Heart left ventricle (tissue), 16 donors: ENCODE measurements around the gene TMEM150B. TPM values are rescaled to one million over a fixed set of nuclear protein-coding genes. Genes with fewer than 3 reads are reported as not detected.

Source experiments
- ATAC-seq, 4 donors: fragments of 200-7000 bp; cut with Tn5 transposase; one replicate each; pipeline ENCODE4 v1.9.1; 2020 to 2022; ENCODE audit warnings: moderate library complexity in 4 of 4, mild to moderate bottlenecking in 3 of 4, moderate number of reproducible peaks in 1 of 4
- DNase-seq, 5 donors: peaks; one replicate each; pipeline ENCODE4 v3.0.0-alpha.2; 2020
- H3K27ac ChIP-seq, 12 donors: fragments of 200-600 bp; sonication (generic) in 4 of 12; one replicate each; pipeline versions ENCODE4 v1.5.0 to v1.8.0; 2016 to 2022; ENCODE audit warnings: mild to moderate bottlenecking in 2 of 12
- H3K27me3 ChIP-seq, 9 donors: fragments of 200-600 bp; sonication (generic) in 2 of 9; one replicate each; pipeline versions ENCODE4 v1.5.1 to v1.8.0; 2016 to 2022; ENCODE audit warnings: mild to moderate bottlenecking in 3 of 9
- H3K36me3 ChIP-seq, 9 donors: fragments of 200-600 bp; sonication (generic) in 2 of 9; one replicate each; pipeline versions ENCODE4 v1.5.0 to v1.8.0; 2018 to 2022; ENCODE audit warnings: mild to moderate bottlenecking in 2 of 9
- H3K4me1 ChIP-seq, 12 donors: fragments of 200-600 bp; sonication (generic) in 4 of 12; one replicate each; pipeline versions ENCODE4 v1.5.0 to v1.8.0; 2016 to 2022; ENCODE audit warnings: mild to moderate bottlenecking in 3 of 12
- H3K4me3 ChIP-seq, 12 donors: fragments of 200-600 bp; sonication (generic) in 4 of 12; one replicate each; pipeline versions ENCODE4 v1.5.0 to v1.8.0; 2017 to 2022; ENCODE audit warnings: mild to moderate bottlenecking in 9 of 12, moderate library complexity in 4 of 12
- H3K9me3 ChIP-seq, 12 donors: fragments of 200-600 bp; sonication (generic) in 4 of 12; one replicate each; pipeline versions ENCODE4 v1.5.0 to v1.8.0; 2016 to 2022; ENCODE audit warnings: mild to moderate bottlenecking in 1 of 12
- POLR2A ChIP-seq, 2 donors: fragments of 450-650 bp; IDR thresholded peaks; one replicate each; pipeline ENCODE4 v1.6.1; 2017; ENCODE audit warnings: antibody characterized with exemption in 2 of 2, mild to moderate bottlenecking in 2 of 2, moderate library complexity in 2 of 2
- WGBS, 4 donors: extraction: QIAGEN DNeasy Blood & Tissue Kit in 2 of 4; methylation state at CpG; one replicate each; pipeline versions ENCODE4 v1.1.5 to v1.1.7; 2013 to 2018; 5-methylcytosine and 5-hydroxymethylcytosine counted together
- intact Hi-C, 10 donors: fragments of 100-400 bp; cut with DNase I; formaldehyde crosslinking; loops; one replicate each; pipeline versions ENCODE4 v1.11.1 to v1.14.2; 2022
- polyA plus RNA-seq, 2 donors: library from polyadenylated mRNA; stranded (reverse); fragments of 200-250 nt; gene quantifications; one replicate each; pipeline ENCODE4 v1.2.3, GENCODE V29; 2013
- total RNA-seq, 9 donors: library from RNA; depleted of rRNA in 2 of 9; stranded (reverse); fragments of >200 nt in 2 of 9; fragmentation: NEBNext Ultra II Directional in 3 of 9; extraction: Animal tissue kit (Norgen Biotek cat#: 25700) in 3 of 9; gene quantifications; one replicate each; pipeline versions ENCODE4 v1.1.0 to v1.2.4, GENCODE V29; 2016 to 2023
- TF ChIP-seq, protein P1 (sequence below), 12 donors: fragments of 200-600 bp; sonication (generic) in 4 of 12; IDR thresholded peaks; one replicate each; pipeline versions ENCODE4 v1.5.0 to v1.8.0; 2018 to 2022; ENCODE audit warnings: antibody characterized with exemption in 12 of 12, mild to moderate bottlenecking in 5 of 12
- donor health status: ischemic (EF 13 %, LVEDD 7.1; RV severe dilation, severe dysfunction).
- donor health status: healthy with polysubstance abuse.
- donor health status: DM: no; HTN: yes; CAD: no.
- donor health status: DM: no; HTN: no; CAD: no.
- donor health status: ischemic (EF 25% LVEDD 6.9; RV normal size, moderate dysfunction).
- donor health status: ischemic (EF 25% LVEDD 5.7; RV mildly dilated, moderate dysfunction).
- donor health status: healthy.
- donor health status: DM: yes; HTN: yes; CAD: no.
- donor health status: ischemic (EF 35%, LVEDD 5.7; RV mildly dilated, moderate dysfunction).
- donor health status: nonischemic (EF 11% LVEDD 7.7; RV severe dilation, severe dysfunction).
- donor health status: DM: yes; HTN: yes; CAD: no.
- donor health status: PGD.
- donor health status: ischemic (EF 29% LVEDD 5.4; RV normal size, mild dysfunction).
- donor health status: nonischemic (EF 23%, LVEDD 6.1; RV moderate dilation, normal function).

The TMEM150B gene
- total and polyA plus RNA-seq, 11 donors, result 0.43 to 14.1 (median 0.99) TPM; not detected in 1

DNA sequence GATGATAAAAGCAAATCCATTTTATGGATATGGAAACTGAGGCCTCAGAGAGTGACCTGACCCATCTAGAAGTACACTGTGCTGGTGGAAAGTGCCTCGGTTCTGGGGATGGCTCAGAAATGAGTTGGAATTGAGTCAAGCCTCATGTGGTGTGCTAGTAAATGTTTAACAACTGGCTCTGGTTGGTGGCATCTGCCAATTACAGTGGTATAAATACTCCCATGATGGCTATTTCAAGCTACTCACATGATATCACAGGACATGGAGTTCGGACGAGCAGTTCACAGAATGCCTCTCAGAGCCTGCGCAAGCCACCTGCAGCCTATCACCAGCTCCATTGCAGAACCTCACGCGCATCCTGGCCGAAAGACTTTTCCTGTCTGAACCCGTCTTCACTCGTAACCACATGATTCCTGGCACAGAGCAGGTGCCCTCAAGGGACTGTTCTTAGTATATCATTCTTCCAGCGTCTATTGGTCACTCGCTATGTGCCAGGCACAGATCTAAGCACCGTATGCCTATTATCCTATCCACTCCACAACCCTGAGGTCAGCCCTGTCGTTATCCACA, 9.1 kb downstream of the TMEM150B start:
- intact Hi-C loops, result no loop called here
- Histone ChIP-seq H3K27ac (no peak overlapping the region), H3K4me1 (no peaks in the 10 kb centered on the region), H3K4me3 (no peak overlapping the region), H3K27me3 (peaks cover 0 to 9% (median 0%) of the 10 kb centered on the region in 9 donors), H3K36me3 (peaks cover 0 to 6% (median 0%) of the 10 kb centered on the region in 9 donors), H3K9me3 (peaks cover 0 to 3% (median 0%) of the 10 kb centered on the region in 12 donors)
- ATAC-seq, result no peak
- no peak for DNase-seq
- 73 to 79% (median 78%) methylated on average over 13 of the region's 13 CpGs for WGBS, 4 donors
- TF ChIP-seq POLR2A (IDR thresholded peaks at IDR 0.05), result no peak
- TF ChIP-seq, protein P1, sequence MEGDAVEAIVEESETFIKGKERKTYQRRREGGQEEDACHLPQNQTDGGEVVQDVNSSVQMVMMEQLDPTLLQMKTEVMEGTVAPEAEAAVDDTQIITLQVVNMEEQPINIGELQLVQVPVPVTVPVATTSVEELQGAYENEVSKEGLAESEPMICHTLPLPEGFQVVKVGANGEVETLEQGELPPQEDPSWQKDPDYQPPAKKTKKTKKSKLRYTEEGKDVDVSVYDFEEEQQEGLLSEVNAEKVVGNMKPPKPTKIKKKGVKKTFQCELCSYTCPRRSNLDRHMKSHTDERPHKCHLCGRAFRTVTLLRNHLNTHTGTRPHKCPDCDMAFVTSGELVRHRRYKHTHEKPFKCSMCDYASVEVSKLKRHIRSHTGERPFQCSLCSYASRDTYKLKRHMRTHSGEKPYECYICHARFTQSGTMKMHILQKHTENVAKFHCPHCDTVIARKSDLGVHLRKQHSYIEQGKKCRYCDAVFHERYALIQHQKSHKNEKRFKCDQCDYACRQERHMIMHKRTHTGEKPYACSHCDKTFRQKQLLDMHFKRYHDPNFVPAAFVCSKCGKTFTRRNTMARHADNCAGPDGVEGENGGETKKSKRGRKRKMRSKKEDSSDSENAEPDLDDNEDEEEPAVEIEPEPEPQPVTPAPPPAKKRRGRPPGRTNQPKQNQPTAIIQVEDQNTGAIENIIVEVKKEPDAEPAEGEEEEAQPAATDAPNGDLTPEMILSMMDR (IDR thresholded peaks at IDR 0.05), result no peak

DNA sequence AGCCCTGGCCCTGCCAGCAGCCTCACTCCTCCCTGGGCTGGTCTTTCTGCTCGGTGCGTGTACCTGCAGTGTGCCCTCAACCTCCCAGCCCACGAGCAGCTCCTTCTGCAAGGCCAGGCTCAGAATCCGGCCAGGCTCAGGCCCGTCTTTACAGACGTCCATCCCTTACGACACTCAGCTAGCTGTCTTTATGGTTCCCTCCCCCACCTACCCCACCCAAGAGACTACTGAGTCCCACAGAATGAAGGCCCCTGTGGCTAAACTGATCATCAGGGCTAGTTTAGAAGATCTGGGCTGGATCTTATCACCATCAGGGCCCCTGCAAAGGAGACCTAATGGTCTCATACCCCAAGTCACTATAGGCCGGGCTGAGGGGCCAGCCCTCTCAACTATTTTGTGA, 10.7 kb downstream of the TMEM150B start:
- Histone ChIP-seq H3K36me3 (peaks cover 0 to 6% (median 0%) of the 10 kb centered on the region in 9 donors), H3K27ac (no peak overlapping the region), H3K27me3 (peaks cover 0 to under 1% (median 0%) of the 10 kb centered on the region in 9 donors), H3K4me3 (no peak overlapping the region), H3K4me1 (no peaks in the 10 kb centered on the region), H3K9me3 (peaks cover 0 to 3% (median 0%) of the 10 kb centered on the region in 12 donors)
- WGBS, 4 donors, result 84 to 89% (median 85%) methylated on average over 8 of the region's 8 CpGs
- no peak for TF ChIP-seq POLR2A (IDR thresholded peaks at IDR 0.05)
- TF ChIP-seq, protein P1 (IDR thresholded peaks at IDR 0.05), result no peak
- intact Hi-C loops, result no loop called here
- ATAC-seq (no peak), DNase-seq (no peak)

DNA sequence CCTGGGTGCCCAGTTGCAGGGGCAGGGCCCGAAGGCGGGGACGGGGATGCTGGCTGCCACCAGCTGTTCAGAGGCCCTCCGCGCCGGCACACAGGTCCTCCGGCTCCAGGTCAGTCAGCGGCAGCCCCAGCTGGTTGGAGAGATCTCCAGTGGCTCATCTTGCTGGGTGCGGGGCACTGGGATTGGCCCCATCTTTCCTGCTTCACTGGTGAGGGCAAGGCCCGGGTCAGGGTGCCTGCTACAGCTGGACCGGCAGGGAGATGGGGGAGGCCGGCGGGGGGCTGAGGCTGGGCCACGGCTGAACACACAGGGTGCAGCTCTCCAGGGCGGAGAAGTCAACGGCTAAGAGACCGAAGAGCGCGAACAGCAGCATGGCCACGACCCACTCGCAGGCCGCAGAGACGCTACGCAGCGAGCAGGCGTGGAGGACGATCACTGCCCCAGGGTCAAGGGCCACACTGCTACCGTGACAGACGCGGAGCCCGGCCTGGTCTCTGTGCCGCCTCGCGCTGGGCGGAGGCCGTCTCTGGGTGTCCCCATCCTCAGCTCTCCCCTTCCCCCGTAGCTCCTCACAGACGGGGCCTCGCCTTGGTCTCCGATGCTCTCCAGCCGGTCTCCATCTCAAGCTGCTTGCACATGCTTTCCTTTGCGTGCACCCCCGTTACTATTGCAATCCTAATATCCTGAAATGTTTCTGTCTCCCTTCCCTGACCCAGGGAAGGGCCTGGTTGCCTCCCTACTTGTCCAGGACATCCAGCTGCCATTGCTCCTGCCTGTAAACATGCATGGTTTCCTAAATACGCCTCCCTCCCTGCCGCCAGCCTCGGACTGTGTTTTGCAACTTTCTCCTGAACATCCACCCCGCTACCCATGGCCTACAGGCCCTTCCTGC, 12.3 kb downstream of the TMEM150B start:
- no peak for TF ChIP-seq POLR2A (IDR thresholded peaks at IDR 0.05)
- TF ChIP-seq, protein P1 (IDR thresholded peaks at IDR 0.05), result no peak
- H3K9me3 ChIP-seq, result peaks cover 0 to 3% (median 0%) of the 10 kb centered on the region in 12 donors
- 84 to 90% (median 87%) methylated on average over 33 to 47 of the region's 47 CpGs for WGBS, 4 donors
- DNase-seq (no peak), ATAC-seq (peak in 1 of 4 donors; percentile 39)
- H3K27ac ChIP-seq, result no peak overlapping the region
- H3K36me3 ChIP-seq, result peaks cover 0 to 6% (median 2%) of the 10 kb centered on the region in 9 donors
- no peaks in the 10 kb centered on the region for H3K4me1 ChIP-seq
- H3K4me3 ChIP-seq, result no peak overlapping the region
- intact Hi-C loops, result no loop called here
- no peaks in the 10 kb centered on the region for H3K27me3 ChIP-seq

DNA sequence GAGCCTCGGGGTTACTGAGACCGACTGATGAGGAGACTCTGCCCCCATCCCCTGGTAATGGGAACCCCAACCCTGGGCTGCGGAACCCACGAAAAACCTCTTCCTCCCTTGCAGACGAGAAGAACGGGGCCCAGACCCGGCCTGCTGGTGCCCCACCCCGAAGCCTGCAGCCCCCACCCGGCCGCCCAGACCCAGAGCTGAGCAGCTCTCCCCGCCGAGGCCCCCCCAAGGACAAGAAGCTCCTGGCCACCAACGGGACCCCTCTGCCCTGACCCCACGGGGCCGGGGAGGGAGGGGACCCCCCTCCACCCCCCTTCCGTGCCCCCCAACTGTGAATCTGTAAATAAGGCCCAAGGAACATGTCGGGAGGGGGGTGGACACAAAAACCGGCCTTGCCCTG, 13.3 kb downstream of the TMEM150B start:
- intact Hi-C loops, result no loop called here
- 85 to 94% (median 92%) methylated on average over 3 to 18 of the region's 18 CpGs for WGBS, 4 donors
- no peak overlapping the region for H3K27ac ChIP-seq
- peaks cover 0 to 13% (median 3%) of the 10 kb centered on the region in 9 donors for H3K36me3 ChIP-seq
- ATAC-seq (no peak), DNase-seq (no peak)
- H3K9me3 ChIP-seq, result peaks cover 0 to 3% (median 0%) of the 10 kb centered on the region in 12 donors
- TF ChIP-seq, protein P1 (IDR thresholded peaks at IDR 0.05), result no peak
- TF ChIP-seq POLR2A (IDR thresholded peaks at IDR 0.05), result no peak
- no peaks in the 10 kb centered on the region for H3K27me3 ChIP-seq
- no peak overlapping the region for H3K4me3 ChIP-seq
- no peaks in the 10 kb centered on the region for H3K4me1 ChIP-seq
